ENCODE data around the gene OAS3. TPM values are rescaled to one million over a fixed set of nuclear protein-coding genes. Genes with fewer than 3 reads are reported as not detected.

The OAS3 gene
- total RNA-seq, 4 donors from 2014 or later, result 19.5 to 30.0 (median 24.1) TPM

- peaks cover 26% of the 10 kb centered on the region for H3K36me3 ChIP-seq
- WGBS, result 96% methylated on average over 6 of the region's 6 CpGs
- no peaks in the 10 kb centered on the region for H3K4me1 ChIP-seq
- no peaks in the 10 kb centered on the region for H3K27me3 ChIP-seq
- no peak overlapping the region for H3K4me3 ChIP-seq
- H3K9me3 ChIP-seq, result no peaks in the 10 kb centered on the region
- TF ChIP-seq POLR2AphosphoS5 (IDR thresholded peaks at IDR 0.05) (no peak), CTCF (IDR thresholded peaks at IDR 0.05) (no peak), POLR2A (IDR thresholded peaks at IDR 0.05) (no peak), EP300 (IDR thresholded peaks at IDR 0.05) (no peak)
- no peak overlapping the region for H3K27ac ChIP-seq
- peak in 1 of 2 donors; percentile 8 for DNase-seq (ENCODE audit: low spot score in 2 of 2)
Observed at GRCh38 chr12:113000433-113000832, 62.2 kb downstream of the OAS3 start.

- H3K4me1 ChIP-seq, result no peaks in the 10 kb centered on the region
- DNase-seq (ENCODE audit: low spot score in 2 of 2), result peak in 1 of 2 donors; percentile 8
- WGBS, result 72% methylated on average over 4 of the region's 4 CpGs
- no peaks in the 10 kb centered on the region for H3K27me3 ChIP-seq
- H3K9me3 ChIP-seq, result no peaks in the 10 kb centered on the region
- H3K27ac ChIP-seq, result no peak overlapping the region
- peaks cover 38% of the 10 kb centered on the region for H3K36me3 ChIP-seq
- TF ChIP-seq EP300 (IDR thresholded peaks at IDR 0.05) (no peak), POLR2A (IDR thresholded peaks at IDR 0.05) (no peak), CTCF (IDR thresholded peaks at IDR 0.05) (no peak), POLR2AphosphoS5 (IDR thresholded peaks at IDR 0.05) (no peak)
- H3K4me3 ChIP-seq, result no peak overlapping the region
Observed at GRCh38 chr12:113002155-113002554, 63.9 kb downstream of the OAS3 start.

- H3K27ac ChIP-seq, result no peak overlapping the region
- peaks cover 41% of the 10 kb centered on the region for H3K36me3 ChIP-seq
- WGBS, result 95% methylated on average over 5 of the region's 5 CpGs
- H3K4me3 ChIP-seq, result no peak overlapping the region
- H3K27me3 ChIP-seq, result no peaks in the 10 kb centered on the region
- TF ChIP-seq POLR2A (IDR thresholded peaks at IDR 0.05) (no peak), EP300 (IDR thresholded peaks at IDR 0.05) (no peak), POLR2AphosphoS5 (IDR thresholded peaks at IDR 0.05) (no peak), CTCF (IDR thresholded peaks at IDR 0.05) (no peak)
- DNase-seq (ENCODE audit: low spot score in 2 of 2), result peak in 1 of 2 donors; percentile 50
- no peaks in the 10 kb centered on the region for H3K4me1 ChIP-seq
- no peaks in the 10 kb centered on the region for H3K9me3 ChIP-seq
Observed at GRCh38 chr12:113002676-113003075, 64.4 kb downstream of the OAS3 start.

GRCh38 chr12:113003636-113004035 is 65.4 kb downstream of the OAS3 start:
- H3K4me3 ChIP-seq, result no peak overlapping the region
- H3K4me1 ChIP-seq, result no peaks in the 10 kb centered on the region
- H3K27me3 ChIP-seq, result no peaks in the 10 kb centered on the region
- H3K27ac ChIP-seq, result no peak overlapping the region
- DNase-seq (ENCODE audit: low spot score in 2 of 2), result peak in 1 of 2 donors; percentile 7
- 78% methylated on average over 9 of the region's 9 CpGs for WGBS
- H3K36me3 ChIP-seq, result peaks cover 33% of the 10 kb centered on the region
- TF ChIP-seq POLR2A (IDR thresholded peaks at IDR 0.05) (no peak), EP300 (IDR thresholded peaks at IDR 0.05) (no peak), POLR2AphosphoS5 (IDR thresholded peaks at IDR 0.05) (no peak), CTCF (IDR thresholded peaks at IDR 0.05) (no peak)
- no peaks in the 10 kb centered on the region for H3K9me3 ChIP-seq

- WGBS, result 86% methylated on average over 4 of the region's 4 CpGs
- no peaks in the 10 kb centered on the region for H3K9me3 ChIP-seq
- TF ChIP-seq POLR2A (IDR thresholded peaks at IDR 0.05) (no peak), EP300 (IDR thresholded peaks at IDR 0.05) (no peak), CTCF (IDR thresholded peaks at IDR 0.05) (no peak), POLR2AphosphoS5 (IDR thresholded peaks at IDR 0.05) (no peak)
- peak in 1 of 2 donors; percentile 4 for DNase-seq (ENCODE audit: low spot score in 2 of 2)
- H3K4me1 ChIP-seq, result no peaks in the 10 kb centered on the region
- H3K27me3 ChIP-seq, result no peaks in the 10 kb centered on the region
- H3K4me3 ChIP-seq, result no peak overlapping the region
- H3K36me3 ChIP-seq, result peaks cover 54% of the 10 kb centered on the region
- no peak overlapping the region for H3K27ac ChIP-seq
Observed at GRCh38 chr12:113005762-113006161, 67.5 kb downstream of the OAS3 start.

Measured in suprapubic skin (tissue), 4 donors.